Stomach (tissue), 4 donors: ENCODE measurements around the gene SEMA4D.

Source experiments
- CTCF ChIP-seq, 7 experiments: fragments of 450-650 bp in 4 of 7; fragments of 200-600 bp in 3 of 7; sonication (generic) in 3 of 7; IDR thresholded peaks; one replicate each; pipeline ENCODE4 v1.5.1; 2016 to 2019; ENCODE audit warnings: antibody characterized with exemption in 7 of 7, control low read depth in 2 of 7, mild to moderate bottlenecking in 1 of 7
- EP300 ChIP-seq: sonication (generic); formaldehyde crosslinking; IDR thresholded peaks from one replicate; pipeline ENCODE4 v1.6.1; 2017; ENCODE audit warnings: antibody characterized with exemption
- POLR2A ChIP-seq, 4 donors: fragments of 450-650 bp; IDR thresholded peaks; one replicate each; pipeline ENCODE4 v1.6.1; 2016; ENCODE audit warnings: antibody characterized with exemption in 4 of 4, control low read depth in 2 of 4, mild to moderate bottlenecking in 1 of 4, moderate library complexity in 1 of 4
- POLR2AphosphoS5 ChIP-seq, 3 donors: sonication (generic); formaldehyde crosslinking; IDR thresholded peaks; one replicate each; pipeline ENCODE4 v1.6.1; 2016; ENCODE audit warnings: antibody characterized with exemption in 3 of 3

- TF ChIP-seq CTCF (IDR thresholded peaks at IDR 0.05) (no peak), EP300 (no peak), POLR2AphosphoS5 (IDR thresholded peaks at IDR 0.05) (no peak), POLR2A (IDR thresholded peaks at IDR 0.05) (no peak)
Measured at GRCh38 chr9:89352451-89352850, 145.5 kb downstream of the SEMA4D start.
